SK-N-DZ (cell line): ENCODE results near the gene KCTD16.

ENCODE experiments used
- DNase-seq: peaks from one replicate; pipeline ENCODE4 v3.0.0-alpha.2; 2015; ENCODE audit warnings: low spot score
- small RNA-seq, 2 experiments: library from RNA; depleted of rRNA; stranded (forward); fragments of <200 nt; gene quantifications; one replicate each; pipeline ENCODE3, GENCODE V24; 2014

KCTD16 gene

GRCh38 chr5:144522698-144523097, 352.0 kb downstream of the KCTD16 start:
- DNase-seq = no peak

DNA sequence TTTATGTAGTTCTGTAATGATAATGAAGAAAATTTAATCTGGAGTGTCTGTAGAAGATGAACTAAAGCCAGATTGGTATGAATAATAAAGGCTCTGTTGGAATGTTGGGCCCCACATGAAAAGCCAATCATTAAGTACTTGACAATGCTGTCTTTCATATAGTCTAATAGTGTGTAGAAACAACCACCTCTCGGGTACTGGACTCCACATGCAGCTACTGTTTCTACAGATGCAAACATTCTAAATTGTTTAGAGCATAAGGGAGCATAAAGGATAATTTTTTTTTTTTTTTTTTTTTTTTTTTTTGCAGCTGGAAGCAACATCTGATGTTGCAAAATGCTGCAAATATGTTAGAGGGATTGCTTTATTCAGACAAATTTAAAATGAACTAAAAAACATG, 354.3 kb downstream of the KCTD16 start:
- no peak for DNase-seq

DNA sequence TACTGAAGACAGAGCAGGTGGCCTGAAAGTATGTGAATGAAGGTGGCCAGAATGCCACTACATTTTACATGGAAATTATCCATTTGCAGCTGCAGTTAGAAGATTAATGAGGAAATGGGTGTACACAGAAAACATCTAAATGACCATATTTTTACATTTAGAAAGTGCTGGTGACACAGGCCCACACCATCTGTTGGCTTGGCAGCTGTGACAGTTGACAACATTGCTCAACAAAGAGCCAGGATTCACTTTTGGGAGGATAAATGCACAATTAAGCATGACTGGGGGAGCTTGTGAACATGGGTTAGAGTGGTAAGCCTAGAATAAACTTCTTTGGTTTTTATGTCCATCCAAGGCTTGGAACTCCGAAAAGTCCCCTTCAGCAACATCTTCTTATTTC, 360.5 kb downstream of the KCTD16 start:
- no peak for DNase-seq

Small RNAs within 50 kb of the gene (small RNA-seq; reads per million reads assigned to genes)
- gene CKS1BP5 (0 reads per million in 2 experiments), gene RN7SL87P (0 to 0.31 reads per million in 2 experiments)
